Mesothelial cell of epicardium (in vitro differentiated cells): ENCODE measurements around the gene EPHA3. TPM values are rescaled to one million over a fixed set of nuclear protein-coding genes. Genes with fewer than 3 reads are reported as not detected.

Source experiments
- DNase-seq, 2 experiments: peaks; one replicate each; pipeline ENCODE4 v3.0.0; 2021; ENCODE audit warnings: low spot score in 2 of 2; ENCODE audit not compliant: unreplicated experiment in 2 of 2
- H3K27ac Mint-ChIP-seq: 2 replicates; pipeline ENCODE4 v1.8.0; 2021; ENCODE audit warnings: mixed read lengths
- H3K27me3 Mint-ChIP-seq: 2 replicates; pipeline ENCODE4 v1.8.0; 2021; ENCODE audit warnings: low read depth, mixed read lengths
- H3K36me3 Mint-ChIP-seq: 2 replicates; pipeline ENCODE4 v1.8.0; 2021; ENCODE audit warnings: mixed read lengths
- H3K4me1 Mint-ChIP-seq: 2 replicates; pipeline ENCODE4 v1.8.0; 2021; ENCODE audit warnings: mixed read lengths
- H3K4me3 Mint-ChIP-seq: 2 replicates; pipeline ENCODE4 v1.8.0; 2021; ENCODE audit warnings: mild to moderate bottlenecking, moderate library complexity, mixed read lengths
- H3K9me3 Mint-ChIP-seq: 2 replicates; pipeline ENCODE4 v1.8.0; 2021; ENCODE audit warnings: mixed read lengths
- CTCF ChIP-seq: fragments of 200-600 bp; sonication (generic); IDR thresholded peaks from one replicate; pipeline ENCODE4 v1.5.0; 2021; ENCODE audit warnings: antibody characterized with exemption; ENCODE audit not compliant: unreplicated experiment
- total RNA-seq: library from RNA; stranded (reverse); gene quantifications from 3 replicates; pipeline ENCODE4 v1.2.1, GENCODE V29; 2021

The EPHA3 gene
- total RNA-seq, 1 donor from 2014 or later: 4.5 TPM

- TF ChIP-seq CTCF: no peak
- Mint-ChIP-seq H3K36me3 (no peaks in the 10 kb centered on the region), H3K4me1 (peaks cover 4% of the 10 kb centered on the region), H3K9me3 (peaks cover 12% of the 10 kb centered on the region), H3K27me3 (no peaks in the 10 kb centered on the region), H3K27ac (no peak overlapping the region), H3K4me3 (no peak overlapping the region)
- no peak for DNase-seq
Observed at GRCh38 chr3:89297199-89297598, 189.8 kb downstream of the EPHA3 start.

- Mint-ChIP-seq H3K9me3 (no peaks in the 10 kb centered on the region), H3K4me1 (peaks cover 4% of the 10 kb centered on the region), H3K27ac (no peak overlapping the region), H3K4me3 (no peak overlapping the region), H3K27me3 (no peaks in the 10 kb centered on the region), H3K36me3 (no peaks in the 10 kb centered on the region)
- no peak for DNase-seq
- TF ChIP-seq CTCF: no peak
Observed at GRCh38 chr3:89300526-89300925, 193.1 kb downstream of the EPHA3 start.

DNA sequence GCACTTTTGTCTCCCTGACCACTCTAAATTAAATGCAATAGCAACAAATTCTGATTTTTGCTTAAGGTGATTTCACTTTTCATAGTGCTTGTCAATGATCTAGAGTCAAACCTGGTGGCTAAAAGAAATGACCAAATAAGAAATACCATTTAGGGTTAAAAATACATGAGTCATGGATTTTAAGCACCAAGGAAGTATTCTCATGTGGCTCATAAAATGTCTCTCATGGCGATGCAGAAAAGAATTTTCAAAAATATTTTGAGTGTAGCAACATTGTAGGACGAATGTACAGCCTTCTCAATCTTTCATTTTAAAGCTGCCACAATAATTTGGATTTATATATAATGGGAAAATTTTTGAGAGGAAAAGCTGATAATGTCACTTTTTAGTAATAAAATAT is 193.6 kb downstream of the EPHA3 start:
- Mint-ChIP-seq H3K36me3 (no peaks in the 10 kb centered on the region), H3K4me3 (no peak overlapping the region), H3K9me3 (no peaks in the 10 kb centered on the region), H3K27me3 (no peaks in the 10 kb centered on the region), H3K27ac (no peak overlapping the region), H3K4me1 (peaks cover 4% of the 10 kb centered on the region)
- no peak for DNase-seq
- TF ChIP-seq CTCF: no peak

DNA sequence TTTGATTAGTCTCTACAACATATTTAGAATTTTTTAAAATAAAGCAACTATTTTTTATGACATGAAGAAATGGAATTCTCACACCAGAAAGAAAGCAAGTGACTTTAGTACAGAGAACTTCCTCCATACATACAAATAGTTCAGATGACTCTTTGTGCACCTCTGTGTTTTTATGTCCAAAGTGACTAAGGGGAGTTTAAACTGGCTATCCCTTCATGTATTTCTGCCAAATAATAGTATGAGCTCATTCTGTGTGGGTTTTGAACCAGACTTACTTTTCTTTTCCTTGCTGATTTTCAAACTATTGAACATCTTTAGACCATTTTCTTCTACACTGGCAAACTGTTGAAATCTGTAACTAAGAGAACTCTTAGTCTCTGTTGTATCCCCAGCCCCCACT is 196.3 kb downstream of the EPHA3 start:
- Mint-ChIP-seq H3K9me3 (no peaks in the 10 kb centered on the region), H3K4me1 (peaks cover 4% of the 10 kb centered on the region), H3K36me3 (no peaks in the 10 kb centered on the region), H3K4me3 (no peak overlapping the region), H3K27me3 (no peaks in the 10 kb centered on the region), H3K27ac (no peak overlapping the region)
- DNase-seq: no peak
- no peak for TF ChIP-seq CTCF

DNA sequence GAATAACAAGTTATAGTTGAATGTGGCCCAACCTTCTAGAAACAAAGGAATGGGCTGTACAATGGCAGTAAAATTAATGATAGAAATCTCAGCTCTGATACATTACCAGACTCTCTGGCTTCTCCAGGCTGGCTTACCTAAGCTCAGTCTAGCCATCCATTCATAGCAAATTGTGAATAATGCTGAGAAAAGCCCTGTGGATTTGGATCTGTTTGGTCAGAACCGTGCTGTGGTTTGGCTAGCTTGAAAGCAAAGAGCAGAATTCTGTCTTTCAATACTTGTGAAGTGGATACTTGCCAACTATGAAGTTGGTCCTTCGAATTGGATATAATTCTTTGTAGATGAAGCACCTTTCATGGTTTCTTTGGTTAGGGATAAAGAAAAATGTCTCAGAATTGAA is 199.1 kb downstream of the EPHA3 start:
- Mint-ChIP-seq H3K4me3 (no peak overlapping the region), H3K27me3 (no peaks in the 10 kb centered on the region), H3K27ac (no peak overlapping the region), H3K9me3 (no peaks in the 10 kb centered on the region), H3K36me3 (no peaks in the 10 kb centered on the region), H3K4me1 (no peaks in the 10 kb centered on the region)
- TF ChIP-seq CTCF: no peak
- DNase-seq: no peak

- Mint-ChIP-seq H3K4me1 (no peaks in the 10 kb centered on the region), H3K4me3 (no peak overlapping the region), H3K9me3 (peaks cover 3% of the 10 kb centered on the region), H3K36me3 (no peaks in the 10 kb centered on the region), H3K27ac (no peak overlapping the region), H3K27me3 (no peaks in the 10 kb centered on the region)
- DNase-seq: no peak
- TF ChIP-seq CTCF: no peak
Observed at GRCh38 chr3:89311581-89311980, 204.2 kb downstream of the EPHA3 start.
